ENCODE results near the gene SEC11A.

The SEC11A gene

DNA sequence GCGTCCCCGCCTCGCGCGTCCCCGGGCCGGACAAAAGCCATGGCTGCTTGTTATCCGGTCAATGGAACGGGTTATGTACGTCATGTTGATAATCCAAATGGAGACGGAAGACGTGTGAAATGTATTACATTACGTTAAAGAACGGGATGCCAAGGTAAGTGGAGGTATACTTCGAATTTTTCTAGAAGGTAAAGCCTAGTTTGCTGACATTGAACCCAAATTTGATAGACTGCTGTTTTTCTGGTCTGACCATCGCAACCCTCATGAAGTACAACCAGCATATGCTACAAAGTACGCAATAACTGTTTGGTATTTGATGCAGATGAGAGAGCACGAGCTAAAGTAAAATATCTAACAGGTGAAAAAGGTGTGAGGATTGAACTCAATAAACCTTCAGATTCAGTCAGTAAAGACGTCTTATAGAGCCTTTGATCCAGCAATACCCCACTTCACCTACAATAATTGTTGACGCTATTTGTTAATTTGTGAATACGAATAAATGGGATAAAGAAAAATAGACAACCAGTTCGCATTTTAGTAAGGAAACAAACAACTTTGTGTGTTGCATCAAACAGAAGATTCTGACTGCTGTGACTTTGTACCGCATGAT is 81.6 kb downstream of the SEC11A start:
- no peak for DNase-seq

DNA sequence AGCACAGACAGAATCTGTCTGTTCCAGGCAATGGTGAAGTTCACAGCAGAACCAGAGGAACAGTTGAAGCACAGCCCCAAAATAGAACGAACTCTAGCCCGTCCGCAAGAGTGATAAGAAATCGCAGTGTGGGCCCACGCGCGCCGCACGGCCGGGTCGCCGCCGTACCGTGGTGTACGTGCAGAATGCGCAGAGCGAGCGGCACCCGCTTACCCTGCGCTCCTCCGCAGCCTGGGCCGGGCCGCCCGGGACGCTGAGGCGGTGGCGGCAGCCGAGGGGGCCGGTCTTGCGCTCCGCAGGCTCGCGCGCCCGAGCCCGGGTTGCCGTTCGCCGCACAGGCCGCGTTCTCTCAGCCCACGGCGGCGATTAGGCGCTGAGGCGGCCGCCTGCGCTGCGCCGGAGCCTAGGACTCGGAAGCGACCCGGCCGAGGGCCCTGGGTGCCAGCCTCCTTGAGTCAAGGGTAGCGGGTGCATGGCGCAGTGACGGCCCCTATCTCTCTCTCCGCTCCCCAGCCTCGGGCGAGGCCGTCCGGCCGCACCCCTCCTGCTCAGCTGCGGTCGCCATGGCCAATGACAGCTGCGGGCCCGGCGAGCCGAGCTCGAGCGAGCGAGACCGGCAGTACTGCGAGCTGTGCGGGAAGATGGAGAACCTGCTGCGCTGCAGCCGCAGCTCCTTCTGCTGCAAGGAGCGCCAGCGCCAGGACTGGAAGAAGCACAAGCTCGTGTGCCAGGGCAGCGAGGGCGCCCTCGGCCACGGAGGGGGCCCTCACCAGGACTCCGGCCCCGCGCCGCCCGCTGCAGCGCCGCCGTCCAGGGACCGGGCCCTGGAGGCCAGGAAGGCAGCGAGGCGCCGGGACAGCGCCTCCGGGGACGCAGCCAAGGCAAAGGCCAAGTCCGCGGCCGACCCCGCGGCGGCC is 82.4 kb downstream of the SEC11A start:
- peak; percentile 59 for DNase-seq

DNA sequence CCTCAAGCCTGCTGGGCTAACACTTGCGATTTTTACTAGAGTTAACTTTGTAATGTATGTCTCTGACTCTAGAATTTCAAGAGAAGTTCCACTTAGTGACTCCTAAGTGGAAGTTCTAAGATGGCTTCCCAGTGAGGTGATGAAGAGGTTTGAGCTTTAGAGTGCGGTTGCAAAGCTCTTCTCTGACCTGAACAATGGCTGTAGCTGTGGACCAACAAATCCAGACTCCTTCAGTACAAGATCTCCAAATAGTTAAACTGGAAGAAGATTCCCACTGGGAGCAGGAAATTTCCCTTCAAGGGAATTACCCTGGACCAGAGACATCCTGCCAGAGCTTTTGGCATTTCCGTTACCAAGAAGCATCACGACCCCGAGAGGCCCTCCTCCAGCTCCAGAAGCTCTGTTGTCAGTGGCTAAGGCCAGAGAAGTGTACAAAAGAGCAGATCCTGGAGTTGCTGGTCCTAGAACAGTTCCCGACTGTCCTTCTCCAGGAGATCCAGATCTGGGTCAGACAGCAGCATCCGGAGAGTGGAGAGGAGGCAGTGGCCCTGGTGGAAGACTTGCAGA is 84.2 kb downstream of the SEC11A start:
- DNase-seq = no peak

DNA sequence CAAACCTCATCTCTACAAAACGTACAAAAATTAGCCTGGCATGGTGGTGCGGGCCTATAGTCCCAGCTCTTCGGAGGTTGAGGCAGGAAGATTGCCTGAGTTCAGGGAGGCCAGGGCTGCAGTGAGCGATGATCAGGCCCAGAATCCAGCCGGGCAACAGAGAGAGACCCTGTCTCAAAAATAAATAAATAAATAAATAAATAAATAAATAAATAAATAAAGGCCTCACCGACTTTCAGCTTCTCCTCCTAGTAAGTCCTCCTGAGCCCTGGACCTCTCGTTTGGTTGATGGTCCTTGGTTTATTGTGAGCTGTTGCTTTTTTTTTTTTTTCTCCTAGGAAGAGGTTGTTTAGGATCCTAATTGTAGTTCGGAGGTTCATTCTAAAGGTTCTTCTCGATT is 86.9 kb downstream of the SEC11A start:
- no peak for DNase-seq

DNA sequence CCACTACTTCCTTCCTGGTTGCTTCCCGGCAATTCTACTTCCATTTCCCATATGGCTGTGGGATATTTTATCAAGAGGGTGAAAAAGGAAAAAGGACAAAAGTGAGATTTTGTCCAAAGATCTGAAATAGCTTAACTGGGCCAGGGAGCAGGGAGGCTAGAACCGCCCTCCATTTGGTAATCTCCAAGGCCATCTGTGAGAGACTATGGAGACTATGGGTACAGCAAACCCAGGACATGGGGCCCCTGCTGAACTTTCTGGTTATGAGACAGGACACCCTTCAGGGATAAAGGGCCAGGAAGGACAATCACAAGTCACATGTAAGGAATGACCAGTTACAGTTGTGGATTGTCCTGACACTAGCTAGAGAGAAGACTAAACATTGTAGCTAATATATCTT is 90.8 kb downstream of the SEC11A start:
- no peak for DNase-seq

DNA sequence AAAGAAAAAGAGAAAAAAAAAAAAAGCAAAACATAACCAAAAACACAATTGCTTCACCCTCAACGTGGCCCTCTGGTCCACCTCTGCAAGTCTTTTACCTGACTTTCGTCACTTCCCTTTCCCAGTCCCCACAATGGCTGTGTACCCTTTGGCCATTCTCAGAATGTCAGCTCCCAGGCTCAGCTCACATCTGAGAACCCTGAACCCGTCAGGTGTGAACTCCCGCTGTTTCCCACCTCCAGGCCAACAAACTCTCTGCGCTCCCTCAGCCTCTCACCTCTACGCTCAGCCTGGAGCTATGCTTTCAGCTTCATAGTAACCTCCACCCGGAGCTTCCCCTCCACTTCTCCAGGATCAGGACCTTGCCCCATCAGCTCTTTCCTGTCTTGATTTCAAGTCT is 91.6 kb downstream of the SEC11A start:
- no peak for DNase-seq

DNA sequence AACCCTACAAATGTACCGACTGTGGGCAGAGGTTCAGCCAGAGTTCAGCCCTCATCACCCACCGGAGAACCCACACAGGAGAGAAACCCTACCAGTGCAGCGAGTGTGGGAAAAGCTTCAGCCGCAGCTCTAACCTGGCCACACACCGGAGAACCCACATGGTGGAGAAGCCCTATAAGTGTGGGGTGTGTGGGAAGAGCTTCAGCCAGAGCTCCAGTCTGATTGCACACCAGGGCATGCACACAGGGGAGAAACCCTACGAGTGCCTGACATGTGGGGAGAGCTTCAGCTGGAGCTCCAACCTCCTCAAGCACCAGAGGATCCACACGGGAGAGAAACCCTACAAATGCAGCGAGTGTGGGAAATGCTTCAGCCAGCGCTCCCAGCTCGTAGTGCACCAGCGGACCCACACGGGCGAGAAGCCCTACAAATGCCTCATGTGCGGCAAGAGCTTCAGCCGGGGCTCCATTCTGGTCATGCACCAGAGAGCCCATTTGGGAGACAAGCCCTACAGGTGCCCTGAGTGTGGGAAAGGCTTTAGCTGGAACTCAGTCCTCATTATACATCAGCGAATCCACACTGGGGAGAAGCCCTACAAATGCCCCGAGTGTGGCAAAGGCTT is 94.5 kb downstream of the SEC11A start:
- DNase-seq = no peak

DNA sequence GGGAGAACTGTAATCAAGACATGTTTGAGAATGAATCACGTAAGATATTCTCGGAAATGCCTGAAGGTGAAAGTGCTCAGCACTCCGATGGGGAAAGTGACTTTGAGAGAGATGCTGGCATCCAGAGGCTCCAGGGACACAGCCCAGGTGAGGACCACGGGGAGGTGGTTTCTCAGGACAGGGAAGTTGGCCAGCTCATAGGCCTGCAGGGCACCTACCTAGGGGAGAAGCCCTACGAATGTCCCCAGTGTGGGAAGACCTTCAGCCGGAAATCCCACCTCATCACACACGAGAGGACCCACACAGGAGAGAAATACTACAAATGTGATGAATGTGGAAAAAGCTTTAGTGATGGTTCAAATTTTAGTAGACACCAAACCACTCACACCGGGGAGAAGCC is 95.3 kb downstream of the SEC11A start:
- DNase-seq = no peak
